ENCODE results near the gene WDPCP. TPM values are rescaled to one million over a fixed set of nuclear protein-coding genes. Genes with fewer than 3 reads are reported as not detected.

WDPCP gene
- polyA plus RNA-seq, 1 donor from 2014 or later: 8.9 TPM

- Histone ChIP-seq H3K27ac (ENCODE audit: low read length) (no peak overlapping the region), H3K9me2 (ENCODE audit: insufficient read depth, low read length) (no peaks in the 10 kb centered on the region), H3K27me3 (ENCODE audit: insufficient read depth, low read depth, low read length) (no peaks in the 10 kb centered on the region), H3K36me3 (ENCODE audit: insufficient read depth, low read length) (no peaks in the 10 kb centered on the region), H3K79me2 (replicated peaks; ENCODE audit: insufficient read depth, low read length) (no peaks in the 10 kb centered on the region), H4K20me1 (ENCODE audit: insufficient read depth) (no peaks in the 10 kb centered on the region), H3K9ac (ENCODE audit: low read length) (no peak overlapping the region), H2AFZ (ENCODE audit: low read depth, low read length) (no peak overlapping the region), H3K4me3 (ENCODE audit: low read length) (no peak overlapping the region), H3K9me3 (ENCODE audit: low read length) (no peaks in the 10 kb centered on the region), H3F3A (ENCODE audit: insufficient read depth, low read length, poor library complexity, severe bottlenecking) (no peaks in the 10 kb centered on the region), H3K4me2 (ENCODE audit: low read length) (no peak overlapping the region)
- TF ChIP-seq MXI1 (conservative IDR thresholded peaks at IDR 0.05; ENCODE audit: poor library complexity, severe bottlenecking): no peak
- no peak for TF ChIP-seq EZH2 (IDR thresholded peaks at IDR 0.05; ENCODE audit: borderline replicate concordance, insufficient read depth, low read length, poor library complexity, severe bottlenecking)
- no peak for TF ChIP-seq EP300 (conservative IDR thresholded peaks at IDR 0.05; ENCODE audit: poor library complexity, severe bottlenecking)
- TF ChIP-seq RAD21 (conservative IDR thresholded peaks at IDR 0.05): no peak
- TF ChIP-seq CTCF (IDR thresholded peaks at IDR 0.05; ENCODE audit: poor library complexity, severe bottlenecking): no peak
- TF ChIP-seq POLR2AphosphoS5 (IDR thresholded peaks at IDR 0.05): no peak
- no peak for TF ChIP-seq REST (IDR thresholded peaks at IDR 0.05; ENCODE audit: borderline replicate concordance)
- TF ChIP-seq TAF1 (IDR thresholded peaks at IDR 0.05; ENCODE audit: low read depth): no peak
- TF ChIP-seq SMC3 (conservative IDR thresholded peaks at IDR 0.05; ENCODE audit: poor library complexity): no peak
Measured at GRCh38 chr2:63192169-63192888, 395.9 kb downstream of the WDPCP start.

GRCh38 chr2:63189026-63189425 lies 399.3 kb downstream of the WDPCP start:
- Histone ChIP-seq H3K4me3 (ENCODE audit: low read length) (no peak overlapping the region), H3K36me3 (ENCODE audit: insufficient read depth, low read length) (no peaks in the 10 kb centered on the region), H3K9me2 (ENCODE audit: insufficient read depth, low read length) (no peaks in the 10 kb centered on the region), H3K4me2 (ENCODE audit: low read length) (no peak overlapping the region), H3K79me2 (replicated peaks; ENCODE audit: insufficient read depth, low read length) (no peaks in the 10 kb centered on the region), H3K27ac (ENCODE audit: low read length) (no peak overlapping the region), H4K20me1 (ENCODE audit: insufficient read depth) (no peaks in the 10 kb centered on the region), H2AFZ (ENCODE audit: low read depth, low read length) (no peak overlapping the region), H3K27me3 (ENCODE audit: insufficient read depth, low read depth, low read length) (no peaks in the 10 kb centered on the region), H3K9ac (ENCODE audit: low read length) (no peak overlapping the region), H3K9me3 (ENCODE audit: low read length) (no peaks in the 10 kb centered on the region), H3F3A (ENCODE audit: insufficient read depth, low read length, poor library complexity, severe bottlenecking) (no peaks in the 10 kb centered on the region)
- no peak for TF ChIP-seq POLR2AphosphoS5 (IDR thresholded peaks at IDR 0.05)
- no peak for TF ChIP-seq REST (IDR thresholded peaks at IDR 0.05; ENCODE audit: borderline replicate concordance)
- TF ChIP-seq MXI1 (conservative IDR thresholded peaks at IDR 0.05; ENCODE audit: poor library complexity, severe bottlenecking): no peak
- no peak for TF ChIP-seq RAD21 (conservative IDR thresholded peaks at IDR 0.05)
- TF ChIP-seq SMC3 (conservative IDR thresholded peaks at IDR 0.05; ENCODE audit: poor library complexity): no peak
- no peak for TF ChIP-seq EP300 (conservative IDR thresholded peaks at IDR 0.05; ENCODE audit: poor library complexity, severe bottlenecking)
- TF ChIP-seq CTCF (IDR thresholded peaks at IDR 0.05; ENCODE audit: poor library complexity, severe bottlenecking): no peak
- TF ChIP-seq EZH2 (IDR thresholded peaks at IDR 0.05; ENCODE audit: borderline replicate concordance, insufficient read depth, low read length, poor library complexity, severe bottlenecking): no peak
- TF ChIP-seq TAF1 (IDR thresholded peaks at IDR 0.05; ENCODE audit: low read depth): no peak

Data from neural cell (in vitro differentiated cells).